Measurements from ENCODE around the gene SLC26A6.

The SLC26A6 gene

DNA sequence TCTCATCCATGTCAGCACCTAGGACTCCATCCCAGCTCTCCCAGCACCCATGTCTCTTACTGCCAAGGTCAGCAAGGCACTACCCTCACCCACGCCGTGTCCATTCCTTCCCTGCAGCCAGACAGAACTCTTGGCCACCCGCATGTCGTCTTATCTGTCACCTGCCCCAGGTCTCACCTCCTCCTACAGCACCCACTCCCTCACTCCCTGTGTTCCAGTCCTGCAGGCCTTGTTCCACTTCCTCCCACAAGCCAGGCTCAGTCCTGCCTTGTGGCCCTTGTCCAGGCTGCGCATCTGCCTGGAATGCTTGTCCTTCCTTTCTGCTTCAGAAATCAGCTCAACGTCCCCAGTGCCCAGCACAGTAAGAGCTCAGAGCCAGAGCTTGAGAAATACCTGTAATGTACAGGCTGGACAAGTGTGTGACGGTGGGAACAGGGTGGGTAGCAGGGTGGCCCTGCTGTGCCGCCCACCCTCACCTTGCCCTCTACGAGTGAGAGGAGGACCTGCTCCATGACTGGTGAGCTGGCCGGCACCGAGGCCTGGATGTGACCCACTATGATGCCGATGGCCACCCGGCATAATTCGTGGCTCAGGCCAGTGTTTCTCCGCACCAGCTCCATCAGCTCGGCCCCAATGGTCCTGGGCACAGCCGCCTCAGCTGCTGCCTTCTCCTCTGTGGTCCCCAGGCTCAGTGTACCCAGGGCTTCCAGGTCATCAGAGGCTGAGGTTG is 45.7 kb upstream of the SLC26A6 start:
- peaks cover 17% of the 10 kb centered on the region for H3K4me1 ChIP-seq (ENCODE audit: insufficient read depth, low read length, severe bottlenecking)
- no peaks in the 10 kb centered on the region for H3K9me3 ChIP-seq (ENCODE audit: low read length)
- peaks cover 7% of the 10 kb centered on the region for H3K79me2 ChIP-seq (ENCODE audit: insufficient read depth, low read length)
- no peak overlapping the region for H3K4me2 ChIP-seq (ENCODE audit: low read length)
- TF ChIP-seq EZH2 (IDR thresholded peaks at IDR 0.05; ENCODE audit: borderline replicate concordance, low read length), result no peak
- TF ChIP-seq, protein P1, sequence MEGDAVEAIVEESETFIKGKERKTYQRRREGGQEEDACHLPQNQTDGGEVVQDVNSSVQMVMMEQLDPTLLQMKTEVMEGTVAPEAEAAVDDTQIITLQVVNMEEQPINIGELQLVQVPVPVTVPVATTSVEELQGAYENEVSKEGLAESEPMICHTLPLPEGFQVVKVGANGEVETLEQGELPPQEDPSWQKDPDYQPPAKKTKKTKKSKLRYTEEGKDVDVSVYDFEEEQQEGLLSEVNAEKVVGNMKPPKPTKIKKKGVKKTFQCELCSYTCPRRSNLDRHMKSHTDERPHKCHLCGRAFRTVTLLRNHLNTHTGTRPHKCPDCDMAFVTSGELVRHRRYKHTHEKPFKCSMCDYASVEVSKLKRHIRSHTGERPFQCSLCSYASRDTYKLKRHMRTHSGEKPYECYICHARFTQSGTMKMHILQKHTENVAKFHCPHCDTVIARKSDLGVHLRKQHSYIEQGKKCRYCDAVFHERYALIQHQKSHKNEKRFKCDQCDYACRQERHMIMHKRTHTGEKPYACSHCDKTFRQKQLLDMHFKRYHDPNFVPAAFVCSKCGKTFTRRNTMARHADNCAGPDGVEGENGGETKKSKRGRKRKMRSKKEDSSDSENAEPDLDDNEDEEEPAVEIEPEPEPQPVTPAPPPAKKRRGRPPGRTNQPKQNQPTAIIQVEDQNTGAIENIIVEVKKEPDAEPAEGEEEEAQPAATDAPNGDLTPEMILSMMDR (IDR thresholded peaks at IDR 0.05; ENCODE audit: low read length), result no peak
- no peak overlapping the region for H3K4me3 ChIP-seq (ENCODE audit: low read depth, low read length, poor library complexity, severe bottlenecking)
- no peaks in the 10 kb centered on the region for H3K27me3 ChIP-seq (ENCODE audit: insufficient read depth, low read length)
- H4K20me1 ChIP-seq (ENCODE audit: insufficient read depth, low read length), result no peaks in the 10 kb centered on the region
- no peaks in the 10 kb centered on the region for H3F3A ChIP-seq (ENCODE audit: insufficient read depth, low read length)
- H3K9me2 ChIP-seq (ENCODE audit: low read depth, low read length), result no peaks in the 10 kb centered on the region
- H2AFZ ChIP-seq (ENCODE audit: low read length), result no peak overlapping the region
- H3K9ac ChIP-seq (ENCODE audit: low read length), result no peak overlapping the region
- peaks cover 63% of the 10 kb centered on the region for H3K36me3 ChIP-seq (ENCODE audit: insufficient read depth, low read length)
- no peak overlapping the region for H3K27ac ChIP-seq (ENCODE audit: low read depth, low read length, poor library complexity, severe bottlenecking)

DNA sequence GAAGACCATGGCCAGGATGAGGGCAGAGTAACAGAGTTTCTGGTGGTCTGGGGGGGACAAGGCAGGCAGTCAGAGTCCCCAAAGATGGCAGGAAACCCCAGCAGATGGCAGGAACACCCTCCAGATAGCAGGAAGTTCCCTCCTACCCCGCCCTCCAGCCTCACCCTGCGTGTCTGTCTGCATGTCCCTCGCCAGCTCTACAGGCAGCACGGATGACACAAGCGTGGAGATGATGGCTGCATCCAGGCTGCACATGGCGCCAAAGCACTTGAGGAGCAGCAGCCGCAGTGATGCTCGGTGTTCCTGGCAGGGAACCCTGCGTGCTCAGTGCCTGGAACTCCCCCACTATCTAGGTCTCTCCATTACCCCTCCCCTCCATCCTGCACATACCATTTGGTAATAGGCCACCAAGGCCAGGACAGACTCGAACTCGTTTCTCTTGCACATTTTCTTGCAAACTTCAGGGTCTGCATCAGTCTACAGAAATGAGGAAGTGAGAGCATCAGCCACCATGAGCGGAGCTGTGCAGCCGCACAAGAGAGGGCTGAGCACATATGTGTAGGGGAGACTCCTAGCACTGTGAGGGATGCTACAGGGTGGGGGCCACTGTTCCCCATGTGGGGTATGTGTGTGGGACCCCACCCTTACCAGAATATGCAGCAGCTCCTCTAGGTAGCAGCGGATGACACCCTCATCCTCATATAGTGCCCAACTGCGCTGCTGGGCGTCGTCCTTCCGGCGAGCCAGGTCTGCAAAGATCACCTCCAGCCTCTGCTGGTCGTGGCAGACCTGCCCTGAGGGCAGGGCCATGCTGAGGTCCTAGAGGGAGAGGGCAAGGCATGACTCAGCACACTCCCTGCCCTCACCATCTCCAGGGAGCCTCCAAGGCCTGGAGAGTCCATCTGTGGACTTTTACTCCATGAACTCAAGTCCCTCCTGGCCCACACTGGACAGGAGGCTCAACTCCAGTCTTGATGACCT is 44.4 kb upstream of the SLC26A6 start:
- Histone ChIP-seq H3K9ac (ENCODE audit: low read length) (no peak overlapping the region), H3K27ac (ENCODE audit: low read depth, low read length, poor library complexity, severe bottlenecking) (no peak overlapping the region), H3K4me2 (ENCODE audit: low read length) (no peak overlapping the region), H3K4me3 (ENCODE audit: low read depth, low read length, poor library complexity, severe bottlenecking) (no peak overlapping the region), H3K79me2 (ENCODE audit: insufficient read depth, low read length) (peaks cover 5% of the 10 kb centered on the region), H3F3A (ENCODE audit: insufficient read depth, low read length) (no peaks in the 10 kb centered on the region), H3K4me1 (ENCODE audit: insufficient read depth, low read length, severe bottlenecking) (peaks cover 15% of the 10 kb centered on the region), H3K36me3 (ENCODE audit: insufficient read depth, low read length) (peaks cover 68% of the 10 kb centered on the region), H3K27me3 (ENCODE audit: insufficient read depth, low read length) (no peaks in the 10 kb centered on the region), H3K9me2 (ENCODE audit: low read depth, low read length) (no peaks in the 10 kb centered on the region), H2AFZ (ENCODE audit: low read length) (no peak overlapping the region), H3K9me3 (ENCODE audit: low read length) (no peaks in the 10 kb centered on the region), H4K20me1 (ENCODE audit: insufficient read depth, low read length) (no peaks in the 10 kb centered on the region)
- TF ChIP-seq, protein P1 (IDR thresholded peaks at IDR 0.05; ENCODE audit: low read length), result no peak
- TF ChIP-seq EZH2 (IDR thresholded peaks at IDR 0.05; ENCODE audit: borderline replicate concordance, low read length), result no peak

DNA sequence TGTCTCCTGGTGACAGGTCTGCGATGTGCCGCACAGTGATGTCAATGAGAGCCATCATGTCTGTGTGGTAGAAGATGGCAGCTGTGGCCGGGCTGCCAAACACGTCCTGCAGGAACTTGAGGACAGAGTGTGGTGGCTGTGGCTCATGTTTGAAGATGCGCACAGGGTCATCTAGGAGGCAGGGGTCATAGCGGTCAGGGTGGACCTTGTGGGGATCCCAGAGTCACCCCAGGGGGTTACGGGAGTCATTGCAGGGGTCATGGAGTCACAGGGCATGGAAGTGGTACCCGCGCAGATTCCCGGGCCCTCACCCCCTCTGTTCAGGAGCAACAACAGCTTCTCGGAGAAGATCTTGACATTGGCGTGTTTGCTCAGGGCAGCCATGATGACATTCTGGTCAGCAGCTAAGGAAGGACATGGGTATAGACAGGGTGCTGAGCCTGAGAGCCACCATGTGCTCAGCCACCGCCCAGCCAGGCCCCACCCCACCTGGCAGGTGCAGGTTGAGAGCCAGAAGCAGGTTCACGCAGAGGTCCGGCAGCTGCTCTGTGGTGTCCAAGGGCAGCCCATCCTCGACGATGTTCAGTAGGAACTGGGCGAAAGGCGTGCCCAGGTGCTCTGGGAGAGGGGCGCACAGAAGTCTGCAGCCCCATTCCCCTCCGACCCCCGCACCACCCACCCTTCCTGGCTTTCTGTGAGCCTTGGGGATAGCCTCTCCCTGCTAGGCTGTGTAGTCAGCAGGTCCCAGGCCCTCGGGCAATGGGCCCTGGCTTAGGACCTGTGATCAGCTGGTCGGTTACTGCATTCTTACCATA is 43.5 kb upstream of the SLC26A6 start:
- TF ChIP-seq, protein P1 (IDR thresholded peaks at IDR 0.05; ENCODE audit: low read length), result no peak
- no peak for TF ChIP-seq EZH2 (IDR thresholded peaks at IDR 0.05; ENCODE audit: borderline replicate concordance, low read length)
- no peak overlapping the region for H3K27ac ChIP-seq (ENCODE audit: low read depth, low read length, poor library complexity, severe bottlenecking)
- no peak overlapping the region for H3K9ac ChIP-seq (ENCODE audit: low read length)
- no peak overlapping the region for H3K4me3 ChIP-seq (ENCODE audit: low read depth, low read length, poor library complexity, severe bottlenecking)
- no peak overlapping the region for H3K4me2 ChIP-seq (ENCODE audit: low read length)
- no peaks in the 10 kb centered on the region for H3K27me3 ChIP-seq (ENCODE audit: insufficient read depth, low read length)
- H3K79me2 ChIP-seq (ENCODE audit: insufficient read depth, low read length), result no peaks in the 10 kb centered on the region
- H2AFZ ChIP-seq (ENCODE audit: low read length), result no peak overlapping the region
- no peaks in the 10 kb centered on the region for H3F3A ChIP-seq (ENCODE audit: insufficient read depth, low read length)
- peaks cover 6% of the 10 kb centered on the region for H3K4me1 ChIP-seq (ENCODE audit: insufficient read depth, low read length, severe bottlenecking)
- H4K20me1 ChIP-seq (ENCODE audit: insufficient read depth, low read length), result no peaks in the 10 kb centered on the region
- peaks cover 72% of the 10 kb centered on the region for H3K36me3 ChIP-seq (ENCODE audit: insufficient read depth, low read length)
- H3K9me2 ChIP-seq (ENCODE audit: low read depth, low read length), result no peaks in the 10 kb centered on the region
- no peaks in the 10 kb centered on the region for H3K9me3 ChIP-seq (ENCODE audit: low read length)

Measured in OCI-LY1 (cell line).